Measurements from ENCODE around the gene ZNF45. TPM values are rescaled to one million over a fixed set of nuclear protein-coding genes. Genes with fewer than 3 reads are reported as not detected.
A peak's percentile ranks its signal among the peaks of the same experiment; 100 is the strongest.
"Not testable (repeated sequence)": the region's sequence is repeated elsewhere in the genome, so short reads cannot be mapped to it uniquely, and the experiment has no call there.

ZNF45 gene
- total RNA-seq = 13.7 and 16.9 TPM in 2 replicates

GRCh38 chr19:43934985-43935708, at the start of gene ZNF45:
Gene ZNF45 (minus strand): TSS chr19:43935282. CDS start chr19:43922185, 13,097 bp downstream.
- DNase-seq (ENCODE audit: low read depth in 2 of 2) = peak; percentile 89 to 91

GRCh38 chr19:43984687-43985000, 49.6 kb upstream of the ZNF45 start:
- no peak for DNase-seq (ENCODE audit: low read depth in 2 of 2)

GRCh38 chr19:43983912-43984686, 49.0 kb upstream of the ZNF45 start, which contains the start of gene ZNF155:
Gene ZNF155 (plus strand): TSS chr19:43984188. CDS start chr19:43988544, 4,356 bp downstream.
- peak; percentile 95 to 97 for DNase-seq (ENCODE audit: low read depth in 2 of 2)

DNA sequence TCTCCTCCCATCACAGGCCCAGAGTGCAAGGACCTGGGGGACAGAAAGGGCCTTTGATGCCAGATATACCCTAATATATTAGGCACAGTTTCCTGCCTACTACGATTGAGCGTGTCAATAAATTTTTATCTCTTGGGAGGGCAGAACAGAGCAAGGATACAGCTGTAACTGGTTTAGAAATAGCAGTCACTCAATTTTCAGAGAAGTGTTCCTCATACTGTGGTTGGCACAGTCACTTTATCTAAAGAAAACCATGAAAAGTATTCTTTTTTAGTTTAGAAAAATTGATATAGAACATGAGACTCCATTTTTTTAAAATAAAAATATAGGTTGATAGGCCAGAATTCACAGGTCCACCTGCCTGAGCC, 48.4 kb upstream of the ZNF45 start:
- DNase-seq (ENCODE audit: low read depth in 2 of 2) = no peak

GRCh38 chr19:43976732-43977131, 41.6 kb upstream of the ZNF45 start:
- no peak for DNase-seq (ENCODE audit: low read depth in 2 of 2)

GRCh38 chr19:43966079-43966694, 31.1 kb upstream of the ZNF45 start:
- DNase-seq (ENCODE audit: low read depth in 2 of 2) = no peak

GRCh38 chr19:43960411-43960810, 25.3 kb upstream of the ZNF45 start:
- no peak for DNase-seq (ENCODE audit: low read depth in 2 of 2)

DNA sequence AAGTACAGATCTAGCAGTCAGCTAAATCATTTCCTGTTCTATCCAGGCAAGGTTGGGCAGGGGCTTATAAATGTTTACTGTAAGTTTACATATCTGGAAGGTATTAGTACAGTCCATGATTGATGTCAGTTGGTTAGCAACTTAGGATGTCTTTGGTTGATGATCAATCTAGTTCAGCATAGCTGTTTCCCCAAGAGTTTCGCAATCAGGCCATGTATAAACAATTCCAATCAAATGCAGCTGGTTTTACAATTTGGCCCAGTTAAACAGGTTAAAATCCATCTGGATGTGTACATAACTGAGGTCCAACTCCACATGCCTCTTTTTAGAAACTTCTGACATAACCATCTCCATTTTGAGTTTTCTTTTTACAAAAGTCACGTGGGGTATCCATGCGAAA, 22.8 kb upstream of the ZNF45 start:
- peak in 1 of 2 donors; percentile 36 for DNase-seq (ENCODE audit: low read depth in 2 of 2)

DNA sequence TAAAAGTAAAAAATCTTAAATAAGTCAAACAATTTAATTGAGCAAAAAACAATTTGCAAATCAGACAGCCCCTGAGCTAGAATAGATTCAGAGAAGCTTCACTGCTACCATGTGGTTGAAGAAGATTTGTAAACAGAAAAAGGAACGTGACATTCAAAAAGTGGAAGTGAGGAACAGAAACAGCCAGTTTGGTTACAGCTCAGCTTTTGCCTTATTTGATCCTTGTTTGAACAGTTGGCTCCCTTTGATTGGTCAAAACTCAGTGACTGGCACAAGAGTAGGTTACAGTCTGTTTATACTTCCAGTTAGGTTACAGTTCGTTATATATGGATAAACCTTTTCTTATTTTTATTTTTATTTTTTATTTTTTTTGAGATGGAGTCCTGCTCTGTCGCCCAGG, 21.7 kb upstream of the ZNF45 start:
- no peak for DNase-seq (ENCODE audit: low read depth in 2 of 2)

DNA sequence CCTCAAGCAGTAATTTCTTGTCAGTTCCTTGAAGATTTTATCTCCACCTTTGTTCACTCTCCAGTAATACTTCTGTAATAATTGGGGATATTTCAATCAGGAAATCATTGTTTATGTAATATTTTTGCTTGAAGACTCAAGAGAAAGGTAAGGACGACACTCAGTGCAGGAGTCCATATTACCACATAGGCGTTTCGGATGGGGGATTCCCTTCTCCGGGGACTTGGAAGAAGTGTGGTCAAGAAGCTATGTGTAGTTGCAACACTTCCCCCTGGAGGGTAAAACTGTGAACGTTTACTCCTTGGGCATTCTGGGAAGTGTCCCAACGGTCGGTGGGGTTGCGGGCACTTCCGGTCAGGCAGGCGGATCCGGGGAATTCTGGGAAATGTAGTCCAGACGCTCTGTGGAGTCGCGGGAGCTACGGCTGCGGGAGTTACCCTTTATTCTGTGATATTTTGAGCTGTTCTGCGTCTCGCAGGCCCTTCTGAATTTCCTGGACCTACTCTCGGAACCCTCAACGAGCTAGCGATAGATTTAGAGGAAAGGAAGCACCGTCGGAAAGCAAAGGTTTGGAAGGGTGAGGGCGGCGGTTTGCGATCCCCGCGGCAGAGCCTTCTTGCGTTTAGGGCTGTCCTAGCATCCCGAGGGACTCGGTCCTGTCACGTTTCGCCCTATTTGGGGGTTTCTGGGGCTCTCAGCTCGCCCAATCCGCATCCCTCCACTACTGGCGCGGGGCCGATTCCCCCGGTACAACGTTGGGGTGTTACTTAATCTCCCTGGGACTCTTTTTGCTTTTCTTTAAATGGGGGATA, 16.0 kb upstream of the ZNF45 start, which contains the start of gene ZNF221:
TSS of gene ZNF221 (plus strand) at position 395 of the 812 bp plus-strand sequence. CDS start 11,499 bp downstream, outside the sequence.
- peak; percentile 84 to 97 for DNase-seq (ENCODE audit: low read depth in 2 of 2)

GRCh38 chr19:43949803-43950202, 14.7 kb upstream of the ZNF45 start:
- not testable (repeated sequence) for DNase-seq (ENCODE audit: low read depth in 2 of 2)

GRCh38 chr19:43947412-43947811, 12.3 kb upstream of the ZNF45 start:
- not testable (repeated sequence) for DNase-seq (ENCODE audit: low read depth in 2 of 2)

DNA sequence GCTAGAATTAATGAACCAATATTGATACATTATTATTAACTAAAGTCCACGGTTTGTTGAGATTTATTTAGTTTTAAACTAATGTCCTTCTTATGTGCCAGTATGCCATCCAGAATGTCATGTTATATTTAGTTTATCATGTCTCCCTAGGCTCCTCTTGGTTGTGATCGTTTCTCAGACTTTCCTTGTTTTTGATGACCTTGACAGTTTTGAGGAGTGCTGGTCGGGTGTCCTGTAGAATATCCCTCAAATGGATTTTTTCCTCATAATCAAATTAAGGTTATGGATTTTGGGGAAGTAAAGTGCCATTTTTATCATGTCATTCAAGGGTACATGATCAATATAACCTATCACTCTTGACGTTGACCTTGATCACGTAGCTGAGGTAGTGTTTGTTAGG, 6.1 kb upstream of the ZNF45 start:
- no peak for DNase-seq (ENCODE audit: low read depth in 2 of 2)

- DNase-seq (ENCODE audit: low read depth in 2 of 2) = no peak
These were observed 5.6 kb upstream of the ZNF45 start for GRCh38 chr19:43940719-43941118.

- no peak for DNase-seq (ENCODE audit: low read depth in 2 of 2)
These were observed 4.6 kb upstream of the ZNF45 start for GRCh38 chr19:43939557-43940260.

DNA sequence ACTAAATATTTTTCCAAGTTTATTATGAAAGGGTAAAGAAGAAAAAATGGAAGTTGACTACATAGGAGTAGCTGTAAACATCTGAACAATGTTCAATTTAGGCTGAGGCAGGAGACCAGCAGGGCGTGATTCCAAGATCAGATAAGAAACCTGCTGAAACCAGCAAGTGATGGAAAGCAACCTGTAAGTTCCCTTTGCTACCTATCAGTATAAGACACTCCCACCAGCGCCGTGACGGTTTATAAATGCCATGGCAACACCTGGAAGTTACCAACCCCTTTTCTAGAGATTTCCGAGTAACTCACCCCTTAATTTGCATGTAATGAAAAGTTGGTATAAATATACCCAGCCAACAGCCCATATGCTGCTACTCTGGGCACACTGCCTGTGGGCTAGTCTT, 1.1 kb upstream of the ZNF45 start:
- no peak for DNase-seq (ENCODE audit: low read depth in 2 of 2)

DNA sequence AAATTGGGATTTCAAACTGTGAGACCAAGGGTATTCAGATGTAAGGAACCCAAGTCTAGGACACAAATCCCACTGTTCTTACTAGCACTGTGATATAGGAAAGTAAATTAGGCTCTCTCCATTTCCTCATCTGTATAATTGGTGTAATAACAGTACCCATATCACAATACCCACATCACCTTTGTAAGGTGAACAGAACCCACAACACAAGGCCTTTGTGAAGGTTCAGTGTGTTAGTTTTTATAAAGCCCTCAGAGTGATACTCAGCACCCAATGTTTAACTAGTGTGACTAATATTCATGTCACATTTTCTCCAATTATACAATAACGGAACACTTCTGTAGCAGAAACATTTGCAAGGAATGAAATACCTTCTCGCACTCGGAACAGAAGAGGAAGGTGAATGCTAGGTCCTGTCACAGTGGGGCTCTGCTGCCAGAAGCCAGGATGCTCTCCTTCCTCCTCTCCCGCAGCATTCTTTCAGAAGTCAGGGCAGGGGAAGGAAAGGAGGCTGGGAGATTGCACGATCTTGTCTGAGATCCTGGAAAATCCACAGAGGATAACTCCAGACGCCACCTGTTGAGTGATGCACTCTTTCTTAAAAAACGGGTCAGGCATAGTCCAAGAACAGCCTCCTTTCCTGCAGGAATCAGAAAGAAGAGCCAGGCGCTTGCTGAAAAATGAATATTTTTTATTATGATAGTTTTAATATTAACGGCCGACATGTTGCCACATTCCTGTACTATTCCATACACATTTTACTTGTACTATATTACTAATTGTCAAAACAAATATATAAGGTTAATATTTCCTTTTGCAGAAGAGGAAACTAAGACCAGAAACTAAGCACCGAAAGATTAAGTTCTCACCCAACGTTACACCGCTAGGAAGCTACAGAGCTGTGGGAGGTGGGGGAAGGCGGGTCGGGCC, 762 bp downstream of the ZNF45 start:
- peak in 1 of 2 donors; percentile 7 for DNase-seq (ENCODE audit: low read depth in 2 of 2)

DNA sequence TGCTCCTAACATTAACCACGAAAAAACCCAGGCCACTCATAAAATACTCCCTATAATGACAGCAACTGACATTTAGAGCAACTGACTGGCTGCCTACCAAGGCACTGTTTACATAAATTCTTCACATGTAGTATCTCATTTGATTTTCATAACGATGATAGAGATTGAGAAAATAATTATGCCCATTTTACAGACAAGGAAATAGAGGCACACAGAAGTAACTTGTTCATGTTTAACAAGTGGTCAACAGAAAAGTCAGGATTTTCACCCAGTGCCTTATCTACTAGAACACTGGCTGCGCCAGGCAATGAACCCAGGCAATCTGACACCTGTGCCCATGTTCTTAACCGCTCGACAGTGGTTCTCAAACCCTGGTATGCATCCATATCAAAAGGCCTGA, 6.3 kb downstream of the ZNF45 start:
- no peak for DNase-seq (ENCODE audit: low read depth in 2 of 2)

- no peak for DNase-seq (ENCODE audit: low read depth in 2 of 2)
These were observed 11.2 kb downstream of the ZNF45 start for GRCh38 chr19:43923875-43924274.

GRCh38 chr19:43914051-43914450, 21.0 kb downstream of the ZNF45 start:
- DNase-seq (ENCODE audit: low read depth in 2 of 2) = no peak

Measured in lung microvascular endothelial cell (primary cell).